Hepatocyte (in vitro differentiated cells): Measurements from ENCODE around the gene SLC5A12.

Experiments
- CTCF ChIP-seq: fragments of 200-600 bp; sonication (generic); IDR thresholded peaks from 2 replicates; pipeline ENCODE4 v1.5.1; 2016; ENCODE audit warnings: antibody characterized with exemption, mild to moderate bottlenecking; ENCODE audit not compliant: poor library complexity
- EZH2 ChIP-seq: fragments of 200-600 bp; sonication (generic); IDR thresholded peaks from 2 replicates; pipeline ENCODE4 v1.6.1; 2016; ENCODE audit warnings: antibody characterized with exemption, mild to moderate bottlenecking, borderline replicate concordance
- EZH2phosphoT487 ChIP-seq: fragments of 200-600 bp; sonication (generic); IDR thresholded peaks from one replicate; pipeline ENCODE4 v1.6.1; 2018; ENCODE audit warnings: antibody characterized with exemption, mild to moderate bottlenecking, low read depth, moderate library complexity; ENCODE audit not compliant: unreplicated experiment, severe bottlenecking

GRCh38 chr11:26651916-26652315 lies 69.9 kb downstream of the SLC5A12 start:
- TF ChIP-seq CTCF (no peak), EZH2 (no peak), EZH2phosphoT487 (no peak)
